ENCODE results near the gene STK11.

The STK11 gene

DNA sequence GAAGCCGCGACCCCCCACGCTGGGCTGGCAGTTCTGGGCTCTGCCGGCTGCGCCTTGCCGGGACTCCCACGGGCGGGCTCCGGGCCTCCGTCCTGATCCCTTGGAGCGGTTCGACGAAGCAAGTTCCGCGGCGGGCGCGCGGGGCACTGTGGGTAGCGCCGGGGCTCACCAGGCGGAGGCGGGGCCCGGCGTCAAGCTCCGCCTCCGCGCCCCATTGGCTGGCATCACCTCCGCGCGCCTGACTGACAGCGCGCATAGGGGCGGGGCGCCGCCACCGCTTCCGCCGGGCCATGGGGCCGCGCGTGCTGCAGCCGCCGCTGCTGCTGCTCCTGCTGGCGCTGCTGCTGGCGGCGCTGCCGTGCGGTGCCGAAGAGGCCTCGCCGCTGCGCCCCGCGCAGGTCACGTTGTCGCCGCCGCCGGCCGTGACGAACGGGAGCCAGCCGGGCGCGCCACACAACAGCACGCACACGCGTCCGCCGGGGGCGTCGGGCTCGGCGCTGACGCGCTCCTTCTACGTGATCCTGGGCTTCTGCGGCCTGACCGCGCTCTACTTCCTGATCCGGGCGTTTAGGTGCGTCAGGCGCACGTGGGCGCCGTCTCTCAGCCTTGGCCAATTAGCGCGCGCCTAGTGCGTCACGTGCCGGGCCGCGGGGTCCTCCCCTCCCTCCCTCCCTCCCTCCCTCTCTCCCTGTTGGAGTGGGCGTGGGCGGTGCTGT, 69.8 kb downstream of the STK11 start, which contains the start of gene FAM174C:
Gene FAM174C, plus strand, starts transcription at position 271 of the 716 bp plus-strand sequence. Its CDS starts 20 bp downstream, at position 291.
- DNase-seq = peak; percentile 95 to 98

- DNase-seq = no peak
Measured at GRCh38 chr19:1275976-1276627, 70.5 kb downstream of the STK11 start.

- DNase-seq = no peak
Measured at GRCh38 chr19:1276628-1277022, 71.0 kb downstream of the STK11 start.

DNA sequence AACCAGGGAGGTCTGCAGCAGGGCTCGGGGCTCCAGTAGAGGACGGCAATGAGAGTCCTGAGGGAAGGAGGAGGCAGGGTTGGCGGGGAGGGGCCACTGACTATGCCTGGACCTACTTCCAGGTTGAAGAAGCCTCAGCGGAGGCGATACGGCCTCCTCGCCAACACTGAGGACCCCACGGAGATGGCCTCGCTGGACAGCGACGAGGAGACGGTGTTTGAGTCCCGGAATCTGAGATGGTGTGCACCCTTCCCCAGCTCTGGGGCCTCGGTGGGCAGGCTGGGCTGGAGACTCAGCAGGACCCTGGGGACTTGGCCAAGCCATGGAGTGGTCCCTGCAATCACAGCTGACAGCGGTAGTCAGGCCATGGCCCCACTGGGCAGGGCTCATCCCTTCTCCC, 71.5 kb downstream of the STK11 start:
- no peak for DNase-seq

Measured in activated CD4-positive, alpha-beta T cell treated with anti-CD3 and anti-CD28 coated beads for 4 hours (primary cell).